Naive thymus-derived CD4-positive, alpha-beta T cell (primary cell): ENCODE data around the gene IFI16. TPM values are rescaled to one million over a fixed set of nuclear protein-coding genes. Genes with fewer than 3 reads are reported as not detected.
A peak's percentile ranks its signal among the peaks of the same experiment; 100 is the strongest.
"Not testable (repeated sequence)": the region's sequence is repeated elsewhere in the genome, so short reads cannot be mapped to it uniquely, and the experiment has no call there.

Experiments
- ATAC-seq: fragments of 150-1000 bp; cut with Tn5 transposase; 2 replicates; pipeline ENCODE4 v1.10.0; 2021; ENCODE audit warnings: mild to moderate bottlenecking, moderate library complexity
- CTCF ChIA-PET: fragments of 350-600 bp; sonication (Branson Sonifier 250); formaldehyde crosslinking; loops from one replicate; lab custom pipeline; 2021; ENCODE audit warnings: antibody characterized with exemption; lab: Charles Lee
- POLR2A ChIA-PET: fragments of 350-600 bp; sonication (Branson Sonifier 250); formaldehyde crosslinking; loops from one replicate; lab custom pipeline; 2021; ENCODE audit warnings: antibody characterized with exemption, inconsistent platforms; lab: Charles Lee
- DNase-seq, 9 donors: peaks; one replicate each; pipeline versions ENCODE4 v3.0.0 to v3.0.0-alpha.2; 2020 to 2022; ENCODE audit warnings: mixed read lengths in 1 of 9
- H3K27ac ChIP-seq: one replicate; pipeline ENCODE4 v1.7.0; 2013; ENCODE audit warnings: mild to moderate bottlenecking, low read depth, low read length, moderate library complexity
- H3K27me3 ChIP-seq, 2 donors: one replicate each; pipeline ENCODE4 v1.7.0; 2013; ENCODE audit warnings: low read length in 2 of 2, mild to moderate bottlenecking in 2 of 2, moderate library complexity in 2 of 2; ENCODE audit not compliant: control insufficient read depth in 2 of 2, insufficient read depth in 2 of 2
- H3K36me3 ChIP-seq, 3 experiments: 1 replicate in 2 of 3; 2 replicates in 1 of 3; pipeline ENCODE4 v1.7.0; 2013; ENCODE audit warnings: low read length in 3 of 3, mild to moderate bottlenecking in 3 of 3, moderate library complexity in 1 of 3; ENCODE audit not compliant: insufficient read depth in 3 of 3, control insufficient read depth in 2 of 3
- H3K4me1 ChIP-seq, 2 donors: one replicate each; pipeline ENCODE4 v1.7.0; 2013; ENCODE audit warnings: low read length in 2 of 2, mild to moderate bottlenecking in 2 of 2, moderate library complexity in 1 of 2; ENCODE audit not compliant: control insufficient read depth in 2 of 2, insufficient read depth in 2 of 2
- H3K4me3 ChIP-seq: 2 replicates; pipeline ENCODE4 v1.7.0; 2013; ENCODE audit warnings: mild to moderate bottlenecking, low read length
- H3K9me3 ChIP-seq, 3 experiments: 1 replicate in 2 of 3; 2 replicates in 1 of 3; pipeline ENCODE4 v1.7.0; 2013; ENCODE audit warnings: low read length in 3 of 3; ENCODE audit not compliant: control insufficient read depth in 2 of 3
- H3K27ac Mint-ChIP-seq, 9 donors: one replicate each; pipeline ENCODE4 v1.8.0; 2020 to 2022; ENCODE audit warnings: mixed read lengths in 9 of 9, mild to moderate bottlenecking in 8 of 9, moderate library complexity in 5 of 9, inconsistent platforms in 2 of 9
- H3K27me3 Mint-ChIP-seq, 5 donors: one replicate each; pipeline ENCODE4 v1.8.0; 2021 to 2022; ENCODE audit warnings: mixed read lengths in 5 of 5, mild to moderate bottlenecking in 1 of 5
- H3K36me3 Mint-ChIP-seq, 5 donors: one replicate each; pipeline ENCODE4 v1.8.0; 2020 to 2022; ENCODE audit warnings: mixed read lengths in 5 of 5, mild to moderate bottlenecking in 3 of 5, inconsistent platforms in 1 of 5
- H3K4me1 Mint-ChIP-seq, 7 donors: one replicate each; pipeline ENCODE4 v1.8.0; 2020 to 2022; ENCODE audit warnings: mixed read lengths in 7 of 7, mild to moderate bottlenecking in 3 of 7, inconsistent platforms in 1 of 7
- H3K4me3 Mint-ChIP-seq, 10 donors: one replicate each; pipeline ENCODE4 v1.8.0; 2020 to 2022; ENCODE audit warnings: mild to moderate bottlenecking in 10 of 10, mixed read lengths in 10 of 10, moderate library complexity in 6 of 10, inconsistent platforms in 2 of 10
- H3K9me3 Mint-ChIP-seq, 11 donors: one replicate each; pipeline ENCODE4 v1.8.0; 2020 to 2022; ENCODE audit warnings: mixed read lengths in 11 of 11, mild to moderate bottlenecking in 4 of 11, inconsistent platforms in 1 of 11, moderate library complexity in 1 of 11
- intact Hi-C, 2 donors: fragments of 100-400 bp; cut with micrococcal nuclease; formaldehyde crosslinking; loops; one replicate each; pipeline ENCODE4 v1.15.1; 2023
- polyA plus RNA-seq, 2 donors: library from polyadenylated mRNA; unstranded; fragments of 300-500 nt; fragmentation: Illumina TruSeq; gene quantifications; one replicate each; pipeline ENCODE4 v1.2.3, GENCODE V29; 2021
- total RNA-seq, 6 experiments: library from RNA in 5 of 6; stranded (reverse) in 5 of 6; gene quantifications; 1 replicate in 5 of 6; 2 replicates in 1 of 6; pipeline ENCODE4 v1.2.3 and lab custom pipeline; 2021 to 2026

IFI16 gene
- total and polyA plus RNA-seq, 7 experiments from 2014 or later: 42.4 to 307 (median 93.9) TPM

GRCh38 chr1:159014003-159014571 lies 4.4 kb downstream of the IFI16 start:
- peak overlapping the region; percentile 82 to 100 (median 92) for H3K4me3 Mint-ChIP-seq

GRCh38 chr1:159014851-159015250 lies 5.1 kb downstream of the IFI16 start:
- H3K9me3 ChIP-seq: no peaks in the 10 kb centered on the region
- no peaks in the 10 kb centered on the region for H3K27me3 ChIP-seq
- ATAC-seq: no peak
- intact Hi-C loops: loop anchor here (1.0 to 5.0 kb wide), 5 partner anchors 14 to 1247 kb away; partner anchors contain the start of gene DCAF8 (in 1 of the 2)
- no peak for DNase-seq
- Mint-ChIP-seq H3K4me3 (peak overlapping the region; percentile 18 to 100 (median 91)), H3K36me3 (peaks cover 16 to 74% (median 48%) of the 10 kb centered on the region in 5 donors), H3K27ac (peak overlapping the region in 7 of 9 donors; percentile 33 to 96 (median 85)), H3K4me1 (peaks cover 46 to 74% (median 65%) of the 10 kb centered on the region in 7 donors), H3K9me3 (peaks cover 0 to 3% (median 0%) of the 10 kb centered on the region in 11 donors), H3K27me3 (no peaks in the 10 kb centered on the region)
- H3K4me3 ChIP-seq: peak overlapping the region; percentile 67
- H3K36me3 ChIP-seq: peaks cover 13 to 39% (median 25%) of the 10 kb centered on the region in 3 experiments
- peaks cover 28 to 29% of the 10 kb centered on the region in 2 donors for H3K4me1 ChIP-seq
- H3K27ac ChIP-seq: no peak overlapping the region
- POLR2A ChIA-PET: interaction anchor here (0.6 kb wide), 1 partner anchor 806 kb away, joined by 3 read pairs; no protein-coding TSS in a partner anchor
- CTCF ChIA-PET: no interaction called here

More at GRCh38 chr1:159014003-159014571, 4.4 kb downstream of the IFI16 start:
- POLR2A ChIA-PET: interaction anchor here (0.6 kb wide), 1 partner anchor 805 kb away, joined by 3 read pairs; no protein-coding TSS in a partner anchor
- H3K4me3 ChIP-seq: peak overlapping the region; percentile 67
- H3K36me3 ChIP-seq: peaks cover 13 to 32% (median 25%) of the 10 kb centered on the region in 3 experiments
- ATAC-seq (no peak), DNase-seq (no peak)
- peaks cover 31 to 34% of the 10 kb centered on the region in 2 donors for H3K4me1 ChIP-seq
- H3K4me1 Mint-ChIP-seq: peaks cover 43 to 76% (median 67%) of the 10 kb centered on the region in 7 donors
- H3K36me3 Mint-ChIP-seq: peaks cover 16 to 71% (median 43%) of the 10 kb centered on the region in 5 donors
- intact Hi-C loops: loop anchor here (2.0 to 5.0 kb wide), 4 partner anchors 15 to 1248 kb away; partner anchors contain the start of gene DCAF8 (in 1 of the 2)
- peaks cover 0 to 3% (median 0%) of the 10 kb centered on the region in 11 donors for H3K9me3 Mint-ChIP-seq
- H3K27me3 Mint-ChIP-seq: no peaks in the 10 kb centered on the region
- H3K27ac Mint-ChIP-seq: peak overlapping the region; percentile 71 to 97 (median 91)
- no peaks in the 10 kb centered on the region for H3K9me3 ChIP-seq
- H3K27me3 ChIP-seq: no peaks in the 10 kb centered on the region
- CTCF ChIA-PET: no interaction called here
- no peak overlapping the region for H3K27ac ChIP-seq

- peak overlapping the region; percentile 71 to 93 (median 89) for H3K27ac Mint-ChIP-seq
- POLR2A ChIA-PET: no interaction called here
- Histone ChIP-seq H3K27ac (peak overlapping the region; percentile 14), H3K36me3 (peaks cover 13 to 44% (median 28%) of the 10 kb centered on the region in 3 experiments), H3K4me1 (peaks cover 28 to 29% of the 10 kb centered on the region in 2 donors), H3K4me3 (peak overlapping the region; percentile 14), H3K27me3 (no peaks in the 10 kb centered on the region), H3K9me3 (no peaks in the 10 kb centered on the region)
- H3K4me3 Mint-ChIP-seq: peak overlapping the region; percentile 53 to 95 (median 86)
- H3K36me3 Mint-ChIP-seq: peaks cover 16 to 73% (median 54%) of the 10 kb centered on the region in 5 donors
- no peaks in the 10 kb centered on the region for H3K27me3 Mint-ChIP-seq
- H3K9me3 Mint-ChIP-seq: peaks cover 0 to 3% (median 0%) of the 10 kb centered on the region in 11 donors
- CTCF ChIA-PET: interaction anchor here (0.6 kb wide), 1 partner anchor 17 kb away, joined by 3 read pairs; no protein-coding TSS in a partner anchor
- intact Hi-C loops: loop anchor here in 1 of 2 donors (1.0 to 5.0 kb wide), 3 partner anchors 13 to 62 kb away; no protein-coding TSS in a partner anchor
- DNase-seq (peak in 6 of 9 donors; percentile 17 to 58 (median 34)), ATAC-seq (peak; percentile 95)
- peaks cover 46 to 79% (median 71%) of the 10 kb centered on the region in 7 donors for H3K4me1 Mint-ChIP-seq
These were observed 5.8 kb downstream of the IFI16 start for GRCh38 chr1:159015440-159015909.

- Histone ChIP-seq H3K4me1 (peaks cover 3 to 18% of the 10 kb centered on the region in 2 donors), H3K27ac (no peak overlapping the region), H3K4me3 (no peak overlapping the region), H3K9me3 (no peaks in the 10 kb centered on the region), H3K27me3 (no peaks in the 10 kb centered on the region), H3K36me3 (peaks cover 6 to 50% (median 17%) of the 10 kb centered on the region in 3 experiments)
- peaks cover 0 to 13% (median 0%) of the 10 kb centered on the region in 11 donors for H3K9me3 Mint-ChIP-seq
- ChIA-PET CTCF (no interaction called here), POLR2A (no interaction called here)
- H3K27ac Mint-ChIP-seq: no peak overlapping the region
- intact Hi-C loops: no loop called here
- H3K4me1 Mint-ChIP-seq: peaks cover 48 to 90% (median 76%) of the 10 kb centered on the region in 7 donors
- peaks cover 18 to 84% (median 66%) of the 10 kb centered on the region in 5 donors for H3K36me3 Mint-ChIP-seq
- ATAC-seq (no peak), DNase-seq (no peak)
- H3K4me3 Mint-ChIP-seq: peak overlapping the region in 1 of 10 donors; percentile 10
- no peaks in the 10 kb centered on the region for H3K27me3 Mint-ChIP-seq
These were observed 14.0 kb downstream of the IFI16 start for GRCh38 chr1:159023723-159024122.

- H3K4me1 ChIP-seq: peaks cover 3 to 18% of the 10 kb centered on the region in 2 donors
- POLR2A ChIA-PET: interaction anchor here (0.9 kb wide), 1 partner anchor 16 kb away, joined by 3 read pairs; the partner anchor contains the start of gene IFI16
- intact Hi-C loops: no loop called here
- CTCF ChIA-PET: no interaction called here
- Mint-ChIP-seq H3K27me3 (no peaks in the 10 kb centered on the region), H3K4me1 (peaks cover 53 to 90% (median 75%) of the 10 kb centered on the region in 7 donors), H3K9me3 (peaks cover 0 to 15% (median 5%) of the 10 kb centered on the region in 11 donors), H3K4me3 (peak overlapping the region in 2 of 10 donors; percentile 3 to 10), H3K36me3 (peaks cover 22 to 90% (median 73%) of the 10 kb centered on the region in 5 donors), H3K27ac (no peak overlapping the region)
- no peak for ATAC-seq
- no peak for DNase-seq
- H3K27ac ChIP-seq: no peak overlapping the region
- peaks cover 5 to 46% (median 14%) of the 10 kb centered on the region in 3 experiments for H3K36me3 ChIP-seq
- H3K9me3 ChIP-seq: no peaks in the 10 kb centered on the region
- H3K4me3 ChIP-seq: no peak overlapping the region
- H3K27me3 ChIP-seq: no peaks in the 10 kb centered on the region
These were observed 15.3 kb downstream of the IFI16 start for GRCh38 chr1:159025043-159025442.

GRCh38 chr1:159026841-159027240 lies 17.1 kb downstream of the IFI16 start:
- H3K27me3 ChIP-seq, H3K27me3 Mint-ChIP-seq, H3K4me3 ChIP-seq, DNase-seq, H3K27ac ChIP-seq, H3K9me3 ChIP-seq, ATAC-seq: not testable (repeated sequence)
- peak overlapping the region in 4 of 9 donors; percentile 17 to 67 (median 53) for H3K27ac Mint-ChIP-seq
- ChIA-PET CTCF (interaction anchor here (1.2 kb wide), 1 partner anchor 45 kb away, joined by 5 read pairs; no protein-coding TSS in a partner anchor), POLR2A (interaction anchor here (1.7 kb wide), 1 partner anchor 17 kb away, joined by 3 read pairs; the partner anchor contains the start of gene IFI16)
- Histone ChIP-seq H3K4me1 (peaks cover 3 to 18% of the 10 kb centered on the region in 2 donors), H3K36me3 (peaks cover 11 to 50% (median 12%) of the 10 kb centered on the region in 3 experiments)
- peaks cover 24 to 88% (median 76%) of the 10 kb centered on the region in 5 donors for H3K36me3 Mint-ChIP-seq
- H3K9me3 Mint-ChIP-seq: peaks cover 0 to 18% (median 7%) of the 10 kb centered on the region in 11 donors
- intact Hi-C loops: loop anchor here in 1 of 2 donors (2.0 kb wide), 1 partner anchor 14 kb away; no protein-coding TSS in a partner anchor
- H3K4me3 Mint-ChIP-seq: peak overlapping the region in 9 of 10 donors; percentile 1 to 71 (median 47)
- peaks cover 56 to 84% (median 75%) of the 10 kb centered on the region in 7 donors for H3K4me1 Mint-ChIP-seq
